Naive thymus-derived CD4-positive, alpha-beta T cell (primary cell): ENCODE measurements around the gene GRM4. TPM values are rescaled to one million over a fixed set of nuclear protein-coding genes. Genes with fewer than 3 reads are reported as not detected.

ENCODE experiments used
- ATAC-seq: fragments of 150-1000 bp; cut with Tn5 transposase; 2 replicates; pipeline ENCODE4 v1.10.0; 2021; ENCODE audit warnings: mild to moderate bottlenecking, moderate library complexity
- CTCF ChIA-PET: fragments of 350-600 bp; sonication (Branson Sonifier 250); formaldehyde crosslinking; loops from one replicate; lab custom pipeline; 2021; ENCODE audit warnings: antibody characterized with exemption; lab: Charles Lee
- POLR2A ChIA-PET: fragments of 350-600 bp; sonication (Branson Sonifier 250); formaldehyde crosslinking; loops from one replicate; lab custom pipeline; 2021; ENCODE audit warnings: antibody characterized with exemption, inconsistent platforms; lab: Charles Lee
- DNase-seq, 9 donors: peaks; one replicate each; pipeline versions ENCODE4 v3.0.0 to v3.0.0-alpha.2; 2020 to 2022; ENCODE audit warnings: mixed read lengths in 1 of 9
- H3K27ac ChIP-seq: one replicate; pipeline ENCODE4 v1.7.0; 2013; ENCODE audit warnings: mild to moderate bottlenecking, low read depth, low read length, moderate library complexity
- H3K27me3 ChIP-seq, 2 donors: one replicate each; pipeline ENCODE4 v1.7.0; 2013; ENCODE audit warnings: low read length in 2 of 2, mild to moderate bottlenecking in 2 of 2, moderate library complexity in 2 of 2; ENCODE audit not compliant: control insufficient read depth in 2 of 2, insufficient read depth in 2 of 2
- H3K36me3 ChIP-seq, 3 experiments: 1 replicate in 2 of 3; 2 replicates in 1 of 3; pipeline ENCODE4 v1.7.0; 2013; ENCODE audit warnings: low read length in 3 of 3, mild to moderate bottlenecking in 3 of 3, moderate library complexity in 1 of 3; ENCODE audit not compliant: insufficient read depth in 3 of 3, control insufficient read depth in 2 of 3
- H3K4me1 ChIP-seq, 2 donors: one replicate each; pipeline ENCODE4 v1.7.0; 2013; ENCODE audit warnings: low read length in 2 of 2, mild to moderate bottlenecking in 2 of 2, moderate library complexity in 1 of 2; ENCODE audit not compliant: control insufficient read depth in 2 of 2, insufficient read depth in 2 of 2
- H3K4me3 ChIP-seq: 2 replicates; pipeline ENCODE4 v1.7.0; 2013; ENCODE audit warnings: mild to moderate bottlenecking, low read length
- H3K9me3 ChIP-seq, 3 experiments: 1 replicate in 2 of 3; 2 replicates in 1 of 3; pipeline ENCODE4 v1.7.0; 2013; ENCODE audit warnings: low read length in 3 of 3; ENCODE audit not compliant: control insufficient read depth in 2 of 3
- H3K27ac Mint-ChIP-seq, 9 donors: one replicate each; pipeline ENCODE4 v1.8.0; 2020 to 2022; ENCODE audit warnings: mixed read lengths in 9 of 9, mild to moderate bottlenecking in 8 of 9, moderate library complexity in 5 of 9, inconsistent platforms in 2 of 9
- H3K27me3 Mint-ChIP-seq, 5 donors: one replicate each; pipeline ENCODE4 v1.8.0; 2021 to 2022; ENCODE audit warnings: mixed read lengths in 5 of 5, mild to moderate bottlenecking in 1 of 5
- H3K36me3 Mint-ChIP-seq, 5 donors: one replicate each; pipeline ENCODE4 v1.8.0; 2020 to 2022; ENCODE audit warnings: mixed read lengths in 5 of 5, mild to moderate bottlenecking in 3 of 5, inconsistent platforms in 1 of 5
- H3K4me1 Mint-ChIP-seq, 7 donors: one replicate each; pipeline ENCODE4 v1.8.0; 2020 to 2022; ENCODE audit warnings: mixed read lengths in 7 of 7, mild to moderate bottlenecking in 3 of 7, inconsistent platforms in 1 of 7
- H3K4me3 Mint-ChIP-seq, 10 donors: one replicate each; pipeline ENCODE4 v1.8.0; 2020 to 2022; ENCODE audit warnings: mild to moderate bottlenecking in 10 of 10, mixed read lengths in 10 of 10, moderate library complexity in 6 of 10, inconsistent platforms in 2 of 10
- H3K9me3 Mint-ChIP-seq, 11 donors: one replicate each; pipeline ENCODE4 v1.8.0; 2020 to 2022; ENCODE audit warnings: mixed read lengths in 11 of 11, mild to moderate bottlenecking in 4 of 11, inconsistent platforms in 1 of 11, moderate library complexity in 1 of 11
- intact Hi-C, 2 donors: fragments of 100-400 bp; cut with micrococcal nuclease; formaldehyde crosslinking; loops; one replicate each; pipeline ENCODE4 v1.15.1; 2023
- polyA plus RNA-seq, 2 donors: library from polyadenylated mRNA; unstranded; fragments of 300-500 nt; fragmentation: Illumina TruSeq; gene quantifications; one replicate each; pipeline ENCODE4 v1.2.3, GENCODE V29; 2021
- total RNA-seq, 6 experiments: library from RNA in 5 of 6; stranded (reverse) in 5 of 6; gene quantifications; 1 replicate in 5 of 6; 2 replicates in 1 of 6; pipeline ENCODE4 v1.2.3 and lab custom pipeline; 2021 to 2026

GRM4 gene
- total and polyA plus RNA-seq, 7 experiments from 2014 or later, result not detected

GRCh38 chr6:33981861-33982260 is 164.0 kb downstream of the GRM4 start:
- H3K9me3 ChIP-seq, result no peaks in the 10 kb centered on the region
- peaks cover 0 to 1% (median 0%) of the 10 kb centered on the region in 11 donors for H3K9me3 Mint-ChIP-seq

GRCh38 chr6:33981421-33981820 is 164.5 kb downstream of the GRM4 start:
- Histone ChIP-seq H3K27me3 (no peaks in the 10 kb centered on the region), H3K27ac (no peak overlapping the region), H3K4me3 (no peak overlapping the region), H3K9me3 (no peaks in the 10 kb centered on the region), H3K4me1 (no peaks in the 10 kb centered on the region), H3K36me3 (no peaks in the 10 kb centered on the region)
- no peak for ATAC-seq
- Mint-ChIP-seq H3K4me3 (no peak overlapping the region), H3K27ac (no peak overlapping the region), H3K36me3 (peaks cover 0 to 3% (median 0%) of the 10 kb centered on the region in 5 donors), H3K4me1 (peaks cover 0 to 17% (median 8%) of the 10 kb centered on the region in 7 donors), H3K27me3 (peaks cover 7 to 19% (median 8%) of the 10 kb centered on the region in 5 donors), H3K9me3 (peaks cover 0 to 1% (median 0%) of the 10 kb centered on the region in 11 donors)
- intact Hi-C loops, result no loop called here
- no peak for DNase-seq
- CTCF ChIA-PET, result no interaction called here
- POLR2A ChIA-PET, result no interaction called here

More at GRCh38 chr6:33981861-33982260, 164.0 kb downstream of the GRM4 start:
- H3K4me3 Mint-ChIP-seq, result no peak overlapping the region
- peaks cover 0 to 2% (median 0%) of the 10 kb centered on the region in 5 donors for H3K36me3 Mint-ChIP-seq
- Histone ChIP-seq H3K27me3 (no peaks in the 10 kb centered on the region), H3K4me1 (no peaks in the 10 kb centered on the region), H3K36me3 (no peaks in the 10 kb centered on the region), H3K4me3 (no peak overlapping the region), H3K27ac (no peak overlapping the region)
- H3K27ac Mint-ChIP-seq, result no peak overlapping the region
- no peak for ATAC-seq
- POLR2A ChIA-PET, result no interaction called here
- intact Hi-C loops, result no loop called here
- CTCF ChIA-PET, result no interaction called here
- no peak for DNase-seq
- H3K27me3 Mint-ChIP-seq, result peaks cover 3 to 16% (median 4%) of the 10 kb centered on the region in 5 donors
- H3K4me1 Mint-ChIP-seq, result peaks cover 0 to 14% (median 4%) of the 10 kb centered on the region in 7 donors

GRCh38 chr6:33980176-33981175 is 165.4 kb downstream of the GRM4 start:
- H3K27me3 ChIP-seq, result no peaks in the 10 kb centered on the region
- CTCF ChIA-PET, result no interaction called here

GRCh38 chr6:33979750-33980149 is 166.1 kb downstream of the GRM4 start:
- Mint-ChIP-seq H3K4me3 (no peak overlapping the region), H3K36me3 (peaks cover 0 to 3% (median 0%) of the 10 kb centered on the region in 5 donors), H3K27ac (peak overlapping the region in 1 of 9 donors; percentile 41), H3K27me3 (peaks cover 10 to 25% (median 16%) of the 10 kb centered on the region in 5 donors), H3K4me1 (peaks cover 0 to 17% (median 8%) of the 10 kb centered on the region in 7 donors), H3K9me3 (peaks cover 0 to 1% (median 0%) of the 10 kb centered on the region in 11 donors)
- Histone ChIP-seq H3K9me3 (no peaks in the 10 kb centered on the region), H3K27ac (no peak overlapping the region), H3K4me3 (no peak overlapping the region), H3K4me1 (no peaks in the 10 kb centered on the region), H3K36me3 (no peaks in the 10 kb centered on the region), H3K27me3 (no peaks in the 10 kb centered on the region)
- POLR2A ChIA-PET, result no interaction called here
- no peak for ATAC-seq
- CTCF ChIA-PET, result interaction anchor here (0.9 kb wide), 1 partner anchor 214 kb away, joined by 3 read pairs; no protein-coding TSS in a partner anchor
- intact Hi-C loops, result no loop called here
- DNase-seq, result no peak

More at GRCh38 chr6:33980176-33981175, 165.4 kb downstream of the GRM4 start:
- Histone ChIP-seq H3K9me3 (no peaks in the 10 kb centered on the region), H3K27ac (no peak overlapping the region), H3K4me3 (no peak overlapping the region), H3K4me1 (no peaks in the 10 kb centered on the region), H3K36me3 (no peaks in the 10 kb centered on the region)
- H3K4me1 Mint-ChIP-seq, result peaks cover 0 to 17% (median 8%) of the 10 kb centered on the region in 7 donors
- DNase-seq, result peak in 1 of 9 donors; percentile 3
- H3K27ac Mint-ChIP-seq, result peak overlapping the region in 1 of 9 donors; percentile 16
- ATAC-seq, result no peak
- H3K4me3 Mint-ChIP-seq, result no peak overlapping the region
- peaks cover 10 to 23% (median 14%) of the 10 kb centered on the region in 5 donors for H3K27me3 Mint-ChIP-seq
- peaks cover 0 to 1% (median 0%) of the 10 kb centered on the region in 11 donors for H3K9me3 Mint-ChIP-seq
- H3K36me3 Mint-ChIP-seq, result peaks cover 0 to 3% (median 0%) of the 10 kb centered on the region in 5 donors
- POLR2A ChIA-PET, result no interaction called here
- intact Hi-C loops, result no loop called here

GRCh38 chr6:33978412-33979150 is 167.3 kb downstream of the GRM4 start:
- H3K9me3 ChIP-seq, result no peaks in the 10 kb centered on the region
- Mint-ChIP-seq H3K36me3 (peaks cover 0 to 3% (median 0%) of the 10 kb centered on the region in 5 donors), H3K9me3 (peaks cover 0 to 1% (median 0%) of the 10 kb centered on the region in 11 donors), H3K4me3 (no peak overlapping the region), H3K4me1 (peaks cover 0 to 12% (median 8%) of the 10 kb centered on the region in 7 donors), H3K27ac (peak overlapping the region in 1 of 9 donors; percentile 20), H3K27me3 (peaks cover 17 to 34% (median 23%) of the 10 kb centered on the region in 5 donors)
- ATAC-seq, result no peak
- H3K4me1 ChIP-seq, result no peaks in the 10 kb centered on the region
- H3K4me3 ChIP-seq, result no peak overlapping the region
- ChIA-PET POLR2A (no interaction called here), CTCF (interaction anchor here (0.9 kb wide), 1 partner anchor 213 kb away, joined by 3 read pairs; no protein-coding TSS in a partner anchor)
- no peak for DNase-seq
- H3K36me3 ChIP-seq, result no peaks in the 10 kb centered on the region
- intact Hi-C loops, result no loop called here
- H3K27ac ChIP-seq, result no peak overlapping the region
- no peaks in the 10 kb centered on the region for H3K27me3 ChIP-seq

- intact Hi-C loops, result no loop called here
- CTCF ChIA-PET, result no interaction called here
- peaks cover 0 to 1% (median 0%) of the 10 kb centered on the region in 11 donors for H3K9me3 Mint-ChIP-seq
Measured at GRCh38 chr6:33977606-33978411, 168.1 kb downstream of the GRM4 start.

More at GRCh38 chr6:33977606-33978411, 168.1 kb downstream of the GRM4 start:
- Histone ChIP-seq H3K36me3 (no peaks in the 10 kb centered on the region), H3K27ac (no peak overlapping the region), H3K27me3 (no peaks in the 10 kb centered on the region), H3K4me1 (no peaks in the 10 kb centered on the region), H3K4me3 (no peak overlapping the region), H3K9me3 (no peaks in the 10 kb centered on the region)
- H3K27me3 Mint-ChIP-seq, result peaks cover 17 to 39% (median 27%) of the 10 kb centered on the region in 5 donors
- H3K4me3 Mint-ChIP-seq, result no peak overlapping the region
- POLR2A ChIA-PET, result no interaction called here
- peaks cover 0 to 3% (median 0%) of the 10 kb centered on the region in 5 donors for H3K36me3 Mint-ChIP-seq
- DNase-seq, result no peak
- H3K27ac Mint-ChIP-seq, result no peak overlapping the region
- H3K4me1 Mint-ChIP-seq, result peaks cover 0 to 10% (median 4%) of the 10 kb centered on the region in 7 donors
- no peak for ATAC-seq
